ENCODE data around the gene CNN1.

GRCh38 chr19:11549386-11549953 lies 10.8 kb downstream of the CNN1 start:
- TF ChIP-seq POLR2A (IDR thresholded peaks at IDR 0.05): no peak
- TF ChIP-seq CTCF (IDR thresholded peaks at IDR 0.05): no peak

Data from body of pancreas (tissue), 4 donors.